B cell (primary cell): ENCODE data around the gene PTPRN2. TPM values are rescaled to one million over a fixed set of nuclear protein-coding genes. Genes with fewer than 3 reads are reported as not detected.

Experiments
- ATAC-seq: fragments of 200-7000 bp; cut with Tn5 transposase; one replicate; pipeline ENCODE4 v1.10.0; 2021; ENCODE audit warnings: low read depth, mild to moderate bottlenecking, moderate number of reproducible peaks, moderate library complexity
- CTCF ChIA-PET: fragments of 350-600 bp; sonication (Branson Sonifier 250); formaldehyde crosslinking; loops from one replicate; lab custom pipeline; 2021; ENCODE audit warnings: antibody characterized with exemption, inconsistent platforms; lab: Charles Lee
- POLR2A ChIA-PET: fragments of 350-600 bp; sonication (Branson Sonifier 250); formaldehyde crosslinking; loops from one replicate; lab custom pipeline; 2021; ENCODE audit warnings: antibody characterized with exemption; lab: Charles Lee
- DNase-seq: peaks from one replicate; pipeline ENCODE4 v3.0.0; 2013
- H2AFZ ChIP-seq: 2 replicates; pipeline ENCODE4 v1.6.1; 2012; ENCODE audit warnings: mild to moderate bottlenecking, low read depth, low read length; ENCODE audit not compliant: insufficient read depth, poor library complexity, severe bottlenecking
- H3K27ac ChIP-seq, 2 donors: 1 replicate in 1 of 2; 2 replicates in 1 of 2; pipeline ENCODE4 v1.5.1; 2012 to 2013; ENCODE audit warnings: low read length in 2 of 2, mild to moderate bottlenecking in 2 of 2, moderate library complexity in 1 of 2
- H3K27me3 ChIP-seq, 4 experiments: fragments of 200-600 bp in 1 of 4; sonication (generic) in 1 of 4; replicated peaks in 1 of 4; 1 replicate in 2 of 4; 2 replicates in 2 of 4; pipeline versions ENCODE4 v1.6.1 to v1.7.0; 2013 to 2016; ENCODE audit warnings: low read length in 3 of 4, mild to moderate bottlenecking in 2 of 4, mixed read lengths in 1 of 4, moderate library complexity in 1 of 4; ENCODE audit not compliant: insufficient read depth in 4 of 4, control insufficient read depth in 3 of 4; ENCODE audit errors: control extremely low read depth in 1 of 4
- H3K36me3 ChIP-seq, 2 experiments: replicated peaks in 1 of 2; 1 replicate in 1 of 2; 2 replicates in 1 of 2; pipeline versions ENCODE4 v1.6.1 to v1.7.1; 2013; ENCODE audit warnings: low read length in 1 of 2; ENCODE audit not compliant: insufficient read depth in 2 of 2, control insufficient read depth in 1 of 2; ENCODE audit errors: control extremely low read depth in 1 of 2, extremely low read depth in 1 of 2
- H3K4me1 ChIP-seq, 2 donors: fragments of 200-600 bp in 1 of 2; sonication (generic) in 1 of 2; 1 replicate in 1 of 2; 2 replicates in 1 of 2; pipeline versions ENCODE4 v1.5.1 to v1.6.1; 2013 to 2017; ENCODE audit warnings: low read length in 2 of 2; ENCODE audit not compliant: control insufficient read depth in 2 of 2, insufficient read depth in 2 of 2
- H3K4me2 ChIP-seq: replicated peaks from 2 replicates; pipeline ENCODE3; 2012; ENCODE audit warnings: mild to moderate bottlenecking, low read depth, low read length; ENCODE audit not compliant: poor library complexity, severe bottlenecking
- H3K4me3 ChIP-seq, 5 experiments: fragments of 200-600 bp in 1 of 5; sonication (generic) in 1 of 5; 1 replicate in 3 of 5; 2 replicates in 2 of 5; pipeline versions ENCODE4 v1.5.1 to v1.7.0; 2011 to 2016; ENCODE audit warnings: low read length in 4 of 5, mild to moderate bottlenecking in 4 of 5, low read depth in 2 of 5, control low read depth in 1 of 5, moderate library complexity in 1 of 5; ENCODE audit not compliant: insufficient read depth in 1 of 5; ENCODE audit errors: control extremely low read depth in 1 of 5, extremely low read depth in 1 of 5
- H3K79me2 ChIP-seq: fragments of 200-600 bp; sonication (generic); one replicate; pipeline ENCODE4 v1.6.0; 2016; ENCODE audit warnings: low read length; ENCODE audit not compliant: control insufficient read depth, insufficient read depth
- H3K9ac ChIP-seq: fragments of 200-600 bp; sonication (generic); 2 replicates; pipeline ENCODE4 v1.6.1; 2017; ENCODE audit warnings: mild to moderate bottlenecking, low read length, moderate library complexity
- H3K9me3 ChIP-seq, 3 donors: one replicate each; pipeline versions ENCODE4 v1.6.1 to v1.7.1; 2013; ENCODE audit warnings: low read length in 2 of 3; ENCODE audit not compliant: control insufficient read depth in 2 of 3, insufficient read depth in 1 of 3; ENCODE audit errors: control extremely low read depth in 1 of 3
- H4K20me1 ChIP-seq: 2 replicates; pipeline ENCODE4 v1.6.0; 2012; ENCODE audit warnings: mild to moderate bottlenecking, low read length; ENCODE audit not compliant: insufficient read depth, control insufficient read depth, poor library complexity, severe bottlenecking
- H3K27ac Mint-ChIP-seq: one replicate; pipeline ENCODE4 v1.8.0; 2021; ENCODE audit warnings: mixed read lengths
- H3K27me3 Mint-ChIP-seq: one replicate; pipeline ENCODE4 v1.8.0; 2021; ENCODE audit warnings: mixed read lengths
- H3K4me1 Mint-ChIP-seq: one replicate; pipeline ENCODE4 v1.8.0; 2021; ENCODE audit warnings: mixed read lengths
- H3K4me3 Mint-ChIP-seq: one replicate; pipeline ENCODE4 v1.8.0; 2021; ENCODE audit warnings: mixed read lengths
- H3K9me3 Mint-ChIP-seq: one replicate; pipeline ENCODE4 v1.8.0; 2022; ENCODE audit warnings: mixed read lengths; ENCODE audit not compliant: insufficient read depth
- EZH2 ChIP-seq: IDR thresholded peaks from 2 replicates; pipeline ENCODE4 v1.6.1; 2012; ENCODE audit warnings: borderline replicate concordance, low read depth, mild to moderate bottlenecking, moderate library complexity, low read length; ENCODE audit not compliant: insufficient read depth, poor library complexity, severe bottlenecking
- WGBS: methylation state at CpG from one replicate; pipeline ENCODE4 v1.1.5; 2013; ENCODE audit warnings: missing lambda C conversion rate; ENCODE audit not compliant: insufficient coverage; 5-methylcytosine and 5-hydroxymethylcytosine counted together
- intact Hi-C: fragments of 100-400 bp; cut with micrococcal nuclease; formaldehyde crosslinking; loops from one replicate; pipeline ENCODE4 v1.10.0; 2022
- polyA plus RNA-seq: library from polyadenylated mRNA; depleted of rRNA; stranded (reverse); fragments of >200 nt; gene quantifications from 2 replicates; pipeline ENCODE4 v1.2.3, GENCODE V29; 2012
- total RNA-seq, 2 donors: library from RNA; stranded (reverse); fragments of 120-200 nt in 1 of 2; gene quantifications; 1 replicate in 1 of 2; 2 replicates in 1 of 2; pipeline versions ENCODE4 v1.2.3 to v1.2.4, GENCODE V29; 2013 to 2022
- TF ChIP-seq, protein P1 (sequence below): fragments of 200-600 bp; IDR thresholded peaks from one replicate; pipeline ENCODE4 v1.8.0; 2022; ENCODE audit warnings: antibody characterized with exemption, mild to moderate bottlenecking

Gene PTPRN2
- total and polyA plus RNA-seq, 2 donors (not counting 1 experiment from before 2014, with no cell fraction given): 2.0 to 5.0 TPM

DNA sequence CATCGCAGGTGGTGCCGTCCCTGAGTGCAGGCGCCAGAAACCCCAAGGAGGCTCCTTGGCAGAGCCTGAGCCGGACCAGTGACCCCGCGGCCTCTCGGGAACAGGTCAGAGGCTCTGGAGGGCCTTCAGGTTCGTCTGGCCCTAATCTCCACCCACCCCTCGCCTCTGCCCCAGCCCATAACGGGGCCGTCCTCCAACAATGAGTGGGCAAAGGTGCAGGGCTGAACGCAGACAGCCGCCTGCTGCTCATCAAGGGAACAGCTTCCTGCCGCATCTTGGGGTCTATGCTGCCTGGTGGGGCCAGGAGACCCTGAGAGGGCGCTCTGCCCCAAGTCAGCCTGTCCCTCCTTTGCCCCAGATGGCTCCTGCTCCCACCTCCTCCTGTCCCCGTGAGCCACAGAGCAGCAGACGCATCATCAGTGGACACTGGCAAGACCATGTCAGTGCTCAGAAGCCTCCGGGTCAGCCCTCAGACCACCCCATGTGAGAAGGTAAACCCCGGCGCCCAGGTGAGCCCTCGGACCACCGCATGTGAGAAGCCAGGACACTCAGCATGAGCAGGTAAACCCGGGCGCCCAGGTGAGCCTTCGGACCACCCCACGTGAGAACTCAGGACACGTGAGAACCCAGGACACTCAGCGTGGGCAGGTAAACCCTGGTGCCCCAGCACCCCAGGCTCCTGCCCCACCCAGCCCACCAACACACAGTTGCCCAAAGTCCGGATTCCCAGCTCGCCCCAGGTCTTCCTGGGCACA lies 142.0 kb downstream of the PTPRN2 start:
- WGBS: 90% methylated on average over 27 of the region's 30 CpGs
- Histone ChIP-seq H3K4me1 (no peaks in the 10 kb centered on the region), H3K4me3 (no peak overlapping the region), H3K4me2 (no peak overlapping the region), H3K27me3 (no peaks in the 10 kb centered on the region), H3K27ac (no peak overlapping the region), H2AFZ (no peak overlapping the region), H3K9ac (no peak overlapping the region), H3K9me3 (peaks cover 0 to 8% (median 0%) of the 10 kb centered on the region in 3 donors), H3K36me3 (no peaks in the 10 kb centered on the region), H3K79me2 (no peaks in the 10 kb centered on the region), H4K20me1 (no peaks in the 10 kb centered on the region)
- POLR2A ChIA-PET: no interaction called here
- H3K4me1 Mint-ChIP-seq: no peaks in the 10 kb centered on the region
- intact Hi-C loops: no loop called here
- no peak for ATAC-seq
- DNase-seq: no peak
- CTCF ChIA-PET: no interaction called here
- H3K9me3 Mint-ChIP-seq: peaks cover 5% of the 10 kb centered on the region
- H3K4me3 Mint-ChIP-seq: no peak overlapping the region
- no peaks in the 10 kb centered on the region for H3K27me3 Mint-ChIP-seq
- no peak overlapping the region for H3K27ac Mint-ChIP-seq
- TF ChIP-seq EZH2: no peak
- TF ChIP-seq, protein P1, sequence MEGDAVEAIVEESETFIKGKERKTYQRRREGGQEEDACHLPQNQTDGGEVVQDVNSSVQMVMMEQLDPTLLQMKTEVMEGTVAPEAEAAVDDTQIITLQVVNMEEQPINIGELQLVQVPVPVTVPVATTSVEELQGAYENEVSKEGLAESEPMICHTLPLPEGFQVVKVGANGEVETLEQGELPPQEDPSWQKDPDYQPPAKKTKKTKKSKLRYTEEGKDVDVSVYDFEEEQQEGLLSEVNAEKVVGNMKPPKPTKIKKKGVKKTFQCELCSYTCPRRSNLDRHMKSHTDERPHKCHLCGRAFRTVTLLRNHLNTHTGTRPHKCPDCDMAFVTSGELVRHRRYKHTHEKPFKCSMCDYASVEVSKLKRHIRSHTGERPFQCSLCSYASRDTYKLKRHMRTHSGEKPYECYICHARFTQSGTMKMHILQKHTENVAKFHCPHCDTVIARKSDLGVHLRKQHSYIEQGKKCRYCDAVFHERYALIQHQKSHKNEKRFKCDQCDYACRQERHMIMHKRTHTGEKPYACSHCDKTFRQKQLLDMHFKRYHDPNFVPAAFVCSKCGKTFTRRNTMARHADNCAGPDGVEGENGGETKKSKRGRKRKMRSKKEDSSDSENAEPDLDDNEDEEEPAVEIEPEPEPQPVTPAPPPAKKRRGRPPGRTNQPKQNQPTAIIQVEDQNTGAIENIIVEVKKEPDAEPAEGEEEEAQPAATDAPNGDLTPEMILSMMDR: no peak
